ENCODE results near the gene SNRPA. TPM values are rescaled to one million over a fixed set of nuclear protein-coding genes. Genes with fewer than 3 reads are reported as not detected.

The SNRPA gene
- total and polyA plus RNA-seq, 2 of the 4 experiments (the other 2 are of a cell fraction) = 30.3 to 81.3 TPM

- TF ChIP-seq RCOR1 (IDR thresholded peaks at IDR 0.05; ENCODE audit: insufficient replicate concordance, low read length) (no peak), RAD21 (IDR thresholded peaks at IDR 0.05; ENCODE audit: low read length) (no peak), CEBPB (IDR thresholded peaks at IDR 0.05; ENCODE audit: low read depth, low read length) (no peak)
These were observed 45.7 kb upstream of the SNRPA start (continued) for GRCh38 chr19:40705362-40705651.

GRCh38 chr19:40705950-40706619, 44.9 kb upstream of the SNRPA start:
- no TSS peak for BruUV-seq (replicated peaks)
- no peak for ATAC-seq (ENCODE audit: low read depth)
- TF ChIP-seq RFX5 (IDR thresholded peaks at IDR 0.05; ENCODE audit: low read depth, low read length) = no peak
- TF ChIP-seq FOS (IDR thresholded peaks at IDR 0.05; ENCODE audit: low read depth, low read length) = no peak
- no peak for TF ChIP-seq CEBPB (IDR thresholded peaks at IDR 0.05; ENCODE audit: low read depth, low read length)
- TF ChIP-seq POLR2A (IDR thresholded peaks at IDR 0.05; ENCODE audit: low read depth, low read length) = no peak
- no peak for TF ChIP-seq RAD21 (IDR thresholded peaks at IDR 0.05; ENCODE audit: low read length)
- TF ChIP-seq SMC3 (IDR thresholded peaks at IDR 0.05; ENCODE audit: low read depth, low read length) = no peak
- no peak for TF ChIP-seq MAZ (IDR thresholded peaks at IDR 0.05; ENCODE audit: borderline replicate concordance, low read depth, low read length)
- no peak for TF ChIP-seq MAFK (IDR thresholded peaks at IDR 0.05; ENCODE audit: low read depth, low read length)
- no peak for TF ChIP-seq ELK1 (IDR thresholded peaks at IDR 0.05; ENCODE audit: borderline replicate concordance, low read depth, low read length)
- TF ChIP-seq MXI1 (IDR thresholded peaks at IDR 0.05; ENCODE audit: borderline replicate concordance, low read depth, low read length) = no peak
- TF ChIP-seq CHD1 (IDR thresholded peaks at IDR 0.05; ENCODE audit: low read depth, low read length) = no peak
- no peak for TF ChIP-seq CTCF (conservative IDR thresholded peaks at IDR 0.05; ENCODE audit: low read depth, low read length)
- TF ChIP-seq NFE2L2 (IDR thresholded peaks at IDR 0.05; ENCODE audit: low read depth, low read length) = no peak

More at GRCh38 chr19:40705950-40706619, 44.9 kb upstream of the SNRPA start:
- Histone ChIP-seq H3K27ac (ENCODE audit: insufficient read depth, low read length) (no peak overlapping the region), H3K79me1 (ENCODE audit: low read depth in 1 of 2, low read length in 2 of 2) (0 out of 4 replicates have a peak, but pooled peaks cover 0 to 9% of the 10 kb centered on the region in 2 experiments), H3K4me3 (ENCODE audit: insufficient read depth, low read depth, low read length) (no peak overlapping the region), H3K4me2 (ENCODE audit: low read depth, low read length) (no peak overlapping the region), H3K27me3 (ENCODE audit: control insufficient read depth, insufficient read depth, low read length) (no peaks in the 10 kb centered on the region), H2AK9ac (replicated peaks; ENCODE audit: low read depth, low read length, poor library complexity) (no peak overlapping the region), H3K14ac (replicated peaks; ENCODE audit: low read depth, low read length) (no peak overlapping the region), H3K4ac (ENCODE audit: low read depth, low read length) (no peak overlapping the region), H3K36me3 (ENCODE audit: control insufficient read depth, insufficient read depth, low read length) (peaks cover 56% of the 10 kb centered on the region), H3K23ac (ENCODE audit: low read depth, low read length) (no peak overlapping the region), H4K5ac (ENCODE audit: low read depth, low read length) (no peak overlapping the region), H4K91ac (ENCODE audit: insufficient read depth, low read depth, low read length) (no peak overlapping the region), H4K8ac (ENCODE audit: low read depth in 2 of 2, low read length in 2 of 2) (no peak overlapping the region), H2AK5ac (ENCODE audit: low read depth, low read length) (no peak overlapping the region), H3K9me3 (ENCODE audit: control insufficient read depth, insufficient read depth, low read length) (no peaks in the 10 kb centered on the region), H3K18ac (ENCODE audit: low read depth, low read length) (no peak overlapping the region), H4K20me1 (ENCODE audit: insufficient read depth, low read length) (no peaks in the 10 kb centered on the region), H3K56ac (ENCODE audit: extremely low read depth, insufficient read depth, low read length) (no peak overlapping the region), H2BK20ac (ENCODE audit: low read depth, low read length) (no peak overlapping the region), H2AFZ (replicated peaks; ENCODE audit: low read length, poor library complexity) (no peak overlapping the region), H3K9ac (ENCODE audit: low read depth, low read length) (no peak overlapping the region), H2BK15ac (ENCODE audit: low read depth, low read length) (no peak overlapping the region), H3K9me1 (ENCODE audit: insufficient read depth, low read length) (no peaks in the 10 kb centered on the region), H2BK120ac (ENCODE audit: low read depth, low read length) (no peak overlapping the region), H2BK5ac (ENCODE audit: low read depth, low read length, poor library complexity, severe bottlenecking) (no peak overlapping the region), H3K4me1 (ENCODE audit: control insufficient read depth, insufficient read depth, low read length) (no peaks in the 10 kb centered on the region)
- intact Hi-C loops (cut with micrococcal nuclease) (no loop called here), in situ Hi-C loops (cut with MboI; ENCODE audit: low sequenced_read_pairs) (no loop called here), dilution Hi-C loops (cut with HindIII; ENCODE audit: low sequenced_read_pairs, unreplicated experiment) (no loop called here)
- 100% methylated on average over 2 of the region's 7 CpGs; no CpG with 5 or more reads in 1 of the 2 experiments for WGBS, 2 experiments (ENCODE audit: extremely low coverage in 2 of 2, insufficient read length in 1 of 2)
- DNase-seq = no peak
- ChIA-PET POLR2A (ENCODE audit: unreplicated experiment) (no interaction called here), CTCF (no interaction called here)
